GM12892 (cell line): ENCODE measurements around the gene PMIS2.

ENCODE experiments used
- POLR2A ChIP-seq: IDR thresholded peaks from 2 replicates; pipeline ENCODE4 v1.6.1; 2011; ENCODE audit warnings: low read depth, low read length, control low read depth
- POLR2AphosphoS5 ChIP-seq: IDR thresholded peaks from 2 replicates; pipeline ENCODE4 v1.6.1; 2011; ENCODE audit warnings: low read depth, low read length, control low read depth
- TAF1 ChIP-seq: IDR thresholded peaks from 2 replicates; pipeline ENCODE4 v1.6.1; 2011; ENCODE audit warnings: low read depth, mild to moderate bottlenecking, control low read depth, low read length, borderline replicate concordance

DNA sequence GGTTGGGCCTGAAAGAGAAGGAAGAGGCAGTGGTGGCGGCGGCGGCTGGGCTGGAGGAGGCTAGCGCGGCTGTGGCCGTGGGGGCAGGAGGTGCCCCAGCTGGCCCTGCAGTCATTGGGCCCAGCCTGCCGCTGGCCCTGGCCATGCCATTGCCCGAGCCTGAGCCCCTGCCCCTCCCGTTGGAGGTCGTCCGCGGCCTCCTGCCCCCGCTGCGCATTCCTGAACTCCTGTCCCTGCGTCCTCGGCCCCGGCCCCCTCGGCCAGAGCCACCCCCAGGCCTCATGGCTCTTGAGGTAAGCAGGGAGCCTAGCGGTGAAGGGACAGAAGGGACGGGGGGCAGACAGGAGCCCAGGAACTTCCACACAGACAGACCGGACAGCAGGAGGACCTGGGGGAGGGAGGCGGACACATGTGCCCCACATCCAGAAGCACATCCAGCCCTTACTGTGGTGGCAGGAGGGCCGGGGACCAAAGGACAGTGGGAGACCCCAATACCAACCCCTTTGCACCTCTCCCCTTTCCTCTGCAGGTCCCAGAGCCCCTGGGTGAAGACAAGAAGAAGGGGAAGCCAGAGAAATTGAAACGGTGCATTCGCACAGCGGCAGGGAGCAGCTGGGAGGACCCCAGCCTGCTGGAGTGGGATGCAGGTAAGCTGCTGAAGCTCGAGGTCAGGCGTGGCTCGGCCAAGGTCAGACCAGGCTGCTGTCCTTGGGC lies 47.9 kb downstream of the PMIS2 start:
- TF ChIP-seq TAF1 (no peak), POLR2A (no peak), POLR2AphosphoS5 (no peak)
